HepG2 (cell line): Measurements from ENCODE around the gene FTL. TPM values are rescaled to one million over a fixed set of nuclear protein-coding genes. Genes with fewer than 3 reads are reported as not detected.

Experiments
- ATF1 ChIP-seq: IDR thresholded peaks from 2 replicates; pipeline ENCODE4 v1.6.1; 2016; ENCODE audit warnings: mild to moderate bottlenecking, control low read depth
- E2F5 ChIP-seq: sonication (generic); formaldehyde crosslinking; conservative IDR thresholded peaks from 2 replicates; pipeline ENCODE4 v1.4.0; 2020; ENCODE audit warnings: missing genetic modification reagents
- KLF13 ChIP-seq: sonication (generic); formaldehyde crosslinking; IDR thresholded peaks from 2 replicates; pipeline ENCODE4 v1.4.0; 2020; ENCODE audit warnings: mild to moderate bottlenecking, missing genetic modification reagents
- MAFG ChIP-seq: sonication (generic); formaldehyde crosslinking; IDR thresholded peaks from 2 replicates; pipeline ENCODE4 v1.5.1; 2020; ENCODE audit warnings: mild to moderate bottlenecking, missing genetic modification reagents
- MIER3 ChIP-seq: IDR thresholded peaks from 2 replicates; pipeline ENCODE4 v1.6.1; 2016; ENCODE audit warnings: missing compliant biosample characterization, borderline replicate concordance
- MXD3 ChIP-seq: IDR thresholded peaks from 2 replicates; pipeline ENCODE4 v1.6.1; 2016; ENCODE audit warnings: mild to moderate bottlenecking, missing biosample characterization, missing genetic modification reagents
- NFE2L2 ChIP-seq: fragments of 150-350 bp; IDR thresholded peaks from 2 replicates; pipeline ENCODE4 v1.6.1; 2014; ENCODE audit warnings: low read length
- RBFOX2 ChIP-seq: fragments of 200-400 bp; formaldehyde crosslinking; IDR thresholded peaks from 2 replicates; pipeline ENCODE4 v1.6.1; 2017; ENCODE audit warnings: low read depth, mild to moderate bottlenecking, low read length
- RXRB ChIP-seq: IDR thresholded peaks from 2 replicates; pipeline ENCODE4 v1.6.1; 2016; ENCODE audit warnings: borderline replicate concordance, missing genetic modification reagents, missing compliant biosample characterization
- TCF12 ChIP-seq, 2 experiments: fragments of 450-650 bp in 1 of 2; sonication (generic) in 1 of 2; formaldehyde crosslinking in 1 of 2; IDR thresholded peaks; 2 replicates each; pipeline versions ENCODE4 v1.6.1 to v1.8.0; 2017 to 2022; ENCODE audit warnings: antibody characterized with exemption in 1 of 2, mild to moderate bottlenecking in 1 of 2, missing genetic modification reagents in 1 of 2, moderate library complexity in 1 of 2
- YY1 ChIP-seq: IDR thresholded peaks from 2 replicates; pipeline ENCODE4 v1.6.1; 2011; ENCODE audit warnings: low read length, low read depth, moderate library complexity, mild to moderate bottlenecking; ENCODE audit not compliant: insufficient read depth, insufficient replicate concordance
- ZBTB33 ChIP-seq: sonication (generic); formaldehyde crosslinking; IDR thresholded peaks from 2 replicates; pipeline ENCODE4 v1.4.0; 2020; ENCODE audit warnings: missing genetic modification reagents
- ZNF33A ChIP-seq: sonication (generic); formaldehyde crosslinking; IDR thresholded peaks from 2 replicates; pipeline ENCODE4 v1.5.1; 2020; ENCODE audit warnings: missing genetic modification reagents, mild to moderate bottlenecking, moderate library complexity, borderline replicate concordance
- ZNF460 ChIP-seq: sonication (generic); formaldehyde crosslinking; IDR thresholded peaks from 2 replicates; pipeline ENCODE4 v1.5.1; 2020; ENCODE audit warnings: missing genetic modification reagents, mild to moderate bottlenecking, borderline replicate concordance
- ZNF674 ChIP-seq: sonication (generic); formaldehyde crosslinking; IDR thresholded peaks from 2 replicates; pipeline ENCODE4 v1.5.0; 2020; ENCODE audit warnings: low read depth, mild to moderate bottlenecking, missing genetic modification reagents
- ZNF7 ChIP-seq: IDR thresholded peaks from 2 replicates; pipeline ENCODE4 v1.6.1; 2016; ENCODE audit warnings: missing biosample characterization, missing genetic modification reagents
- polyA plus RNA-seq, 8 experiments: library from polyadenylated mRNA; depleted of rRNA in 3 of 8; stranded (reverse) in 7 of 8; unstranded in 1 of 8; fragments of >200 nt; fragmentation: Illumina TruSeq in 4 of 8; extraction: Trizol in 4 of 8; gene quantifications; 2 replicates each; pipeline versions ENCODE4 v1.2.1 to v1.2.3, GENCODE V29; 2011 to 2016; ENCODE audit warnings: low read depth in 4 of 8, missing spikeins in 1 of 8, mixed read lengths in 1 of 8; ENCODE audit not compliant: insufficient read depth in 1 of 8
- total RNA-seq, 5 experiments: library from RNA; depleted of rRNA; stranded (reverse); fragments of >200 nt; fragmentation: Illumina TruSeq; extraction: Trizol; gene quantifications; 2 replicates each; pipeline ENCODE4 v1.2.3, GENCODE V29; 2016; ENCODE audit warnings: low read depth in 1 of 5
- TF ChIP-seq, protein P1 (sequence below): sonication (generic); formaldehyde crosslinking; IDR thresholded peaks from 2 replicates; pipeline ENCODE4 v1.4.0; 2020; ENCODE audit warnings: missing genetic modification reagents
- TF ChIP-seq, protein P2 (sequence below): IDR thresholded peaks from 2 replicates; pipeline ENCODE4 v1.6.1; 2016; ENCODE audit warnings: missing compliant biosample characterization, missing genetic modification reagents, borderline replicate concordance

Gene FTL
- total and polyA plus RNA-seq, 2 of the 13 experiments (the other 11 are each of a cell fraction or from before 2014, with no cell fraction given), result 2,721 to 8,800 TPM

DNA sequence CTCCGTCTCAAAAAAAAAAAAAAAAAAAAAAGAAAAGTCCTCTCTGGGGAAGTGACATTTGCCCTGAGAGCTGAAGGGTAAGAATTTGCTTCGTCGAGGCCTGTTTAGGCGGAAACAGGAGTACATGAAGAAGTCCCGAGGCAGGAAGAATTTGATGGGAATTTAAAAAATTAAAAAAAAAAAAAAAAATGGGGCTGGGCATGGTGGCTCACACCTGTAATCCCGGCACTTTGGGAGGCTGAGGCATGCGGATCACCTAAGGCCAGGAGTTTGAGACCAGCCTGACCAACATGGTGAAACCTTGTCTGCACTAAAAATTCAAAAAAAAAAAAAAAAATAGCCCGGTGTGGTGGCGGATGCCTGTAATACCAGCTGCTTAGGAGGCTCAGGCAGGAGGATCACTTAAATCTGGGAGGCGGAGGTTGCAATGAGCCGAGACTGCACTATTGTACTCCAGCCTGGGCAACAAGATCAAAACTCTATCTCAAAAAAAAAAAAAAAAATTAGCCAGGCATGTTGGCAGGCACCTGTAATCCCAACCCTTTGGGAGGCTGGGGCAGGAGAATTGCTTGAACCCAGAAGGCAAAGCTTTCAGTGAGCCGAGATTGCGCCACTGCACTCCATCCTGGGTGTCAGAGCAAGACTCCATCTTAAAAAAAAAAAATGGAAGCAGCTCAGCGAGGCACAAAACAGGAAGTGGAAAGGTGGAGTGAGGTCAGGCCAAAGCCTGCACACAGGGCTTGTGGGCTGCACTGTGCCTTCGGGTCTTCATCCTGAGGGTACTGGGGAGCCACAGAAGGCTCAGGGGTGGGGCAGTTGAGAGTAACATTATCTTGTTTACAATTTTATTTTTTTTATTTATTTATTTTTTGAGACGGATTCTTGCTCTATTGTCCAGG, 5.5 kb upstream of the FTL start (continued):
- TF ChIP-seq, protein P1, sequence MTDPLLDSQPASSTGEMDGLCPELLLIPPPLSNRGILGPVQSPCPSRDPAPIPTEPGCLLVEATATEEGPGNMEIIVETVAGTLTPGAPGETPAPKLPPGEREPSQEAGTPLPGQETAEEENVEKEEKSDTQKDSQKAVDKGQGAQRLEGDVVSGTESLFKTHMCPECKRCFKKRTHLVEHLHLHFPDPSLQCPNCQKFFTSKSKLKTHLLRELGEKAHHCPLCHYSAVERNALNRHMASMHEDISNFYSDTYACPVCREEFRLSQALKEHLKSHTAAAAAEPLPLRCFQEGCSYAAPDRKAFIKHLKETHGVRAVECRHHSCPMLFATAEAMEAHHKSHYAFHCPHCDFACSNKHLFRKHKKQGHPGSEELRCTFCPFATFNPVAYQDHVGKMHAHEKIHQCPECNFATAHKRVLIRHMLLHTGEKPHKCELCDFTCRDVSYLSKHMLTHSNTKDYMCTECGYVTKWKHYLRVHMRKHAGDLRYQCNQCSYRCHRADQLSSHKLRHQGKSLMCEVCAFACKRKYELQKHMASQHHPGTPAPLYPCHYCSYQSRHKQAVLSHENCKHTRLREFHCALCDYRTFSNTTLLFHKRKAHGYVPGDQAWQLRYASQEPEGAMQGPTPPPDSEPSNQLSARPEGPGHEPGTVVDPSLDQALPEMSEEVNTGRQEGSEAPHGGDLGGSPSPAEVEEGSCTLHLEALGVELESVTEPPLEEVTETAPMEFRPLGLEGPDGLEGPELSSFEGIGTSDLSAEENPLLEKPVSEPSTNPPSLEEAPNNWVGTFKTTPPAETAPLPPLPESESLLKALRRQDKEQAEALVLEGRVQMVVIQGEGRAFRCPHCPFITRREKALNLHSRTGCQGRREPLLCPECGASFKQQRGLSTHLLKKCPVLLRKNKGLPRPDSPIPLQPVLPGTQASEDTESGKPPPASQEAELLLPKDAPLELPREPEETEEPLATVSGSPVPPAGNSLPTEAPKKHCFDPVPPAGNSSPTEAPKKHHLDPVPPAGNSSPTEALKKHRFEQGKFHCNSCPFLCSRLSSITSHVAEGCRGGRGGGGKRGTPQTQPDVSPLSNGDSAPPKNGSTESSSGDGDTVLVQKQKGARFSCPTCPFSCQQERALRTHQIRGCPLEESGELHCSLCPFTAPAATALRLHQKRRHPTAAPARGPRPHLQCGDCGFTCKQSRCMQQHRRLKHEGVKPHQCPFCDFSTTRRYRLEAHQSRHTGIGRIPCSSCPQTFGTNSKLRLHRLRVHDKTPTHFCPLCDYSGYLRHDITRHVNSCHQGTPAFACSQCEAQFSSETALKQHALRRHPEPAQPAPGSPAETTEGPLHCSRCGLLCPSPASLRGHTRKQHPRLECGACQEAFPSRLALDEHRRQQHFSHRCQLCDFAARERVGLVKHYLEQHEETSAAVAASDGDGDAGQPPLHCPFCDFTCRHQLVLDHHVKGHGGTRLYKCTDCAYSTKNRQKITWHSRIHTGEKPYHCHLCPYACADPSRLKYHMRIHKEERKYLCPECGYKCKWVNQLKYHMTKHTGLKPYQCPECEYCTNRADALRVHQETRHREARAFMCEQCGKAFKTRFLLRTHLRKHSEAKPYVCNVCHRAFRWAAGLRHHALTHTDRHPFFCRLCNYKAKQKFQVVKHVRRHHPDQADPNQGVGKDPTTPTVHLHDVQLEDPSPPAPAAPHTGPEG (CRISPR knock-in tag), result no peak
- no peak for TF ChIP-seq RXRB
- TF ChIP-seq ZNF674, result no peak
- no peak for TF ChIP-seq MXD3 (CRISPR knock-in tag)
- 0 out of 2 replicates have a peak, but pooled peaks have one; percentile 2 for TF ChIP-seq ZBTB33 (CRISPR knock-in tag)
- no peak for TF ChIP-seq KLF13 (CRISPR knock-in tag)
- TF ChIP-seq ATF1 (CRISPR knock-in tag), result no peak
- TF ChIP-seq MIER3, result no peak
- TF ChIP-seq E2F5 (CRISPR knock-in tag), result no peak
- no peak for TF ChIP-seq TCF12 (IDR thresholded peaks at IDR 0.05)
- TF ChIP-seq TCF12 (CRISPR knock-in tag; IDR thresholded peaks at IDR 0.05), result no peak
- TF ChIP-seq ZNF460 (CRISPR knock-in tag), result no peak
- TF ChIP-seq RBFOX2, result peak; percentile 36; the same call in 1 of the 2 replicates
- TF ChIP-seq MAFG (CRISPR knock-in tag), result no peak
- peak; percentile 25 for TF ChIP-seq YY1
- no peak for TF ChIP-seq ZNF33A (CRISPR knock-in tag)
- TF ChIP-seq ZNF7, result no peak
- TF ChIP-seq, protein P2, sequence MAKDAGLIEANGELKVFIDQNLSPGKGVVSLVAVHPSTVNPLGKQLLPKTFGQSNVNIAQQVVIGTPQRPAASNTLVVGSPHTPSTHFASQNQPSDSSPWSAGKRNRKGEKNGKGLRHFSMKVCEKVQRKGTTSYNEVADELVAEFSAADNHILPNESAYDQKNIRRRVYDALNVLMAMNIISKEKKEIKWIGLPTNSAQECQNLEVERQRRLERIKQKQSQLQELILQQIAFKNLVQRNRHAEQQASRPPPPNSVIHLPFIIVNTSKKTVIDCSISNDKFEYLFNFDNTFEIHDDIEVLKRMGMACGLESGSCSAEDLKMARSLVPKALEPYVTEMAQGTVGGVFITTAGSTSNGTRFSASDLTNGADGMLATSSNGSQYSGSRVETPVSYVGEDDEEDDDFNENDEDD (CRISPR knock-in tag), result no peak
- no peak for TF ChIP-seq NFE2L2
